ENCODE measurements around the gene ATRIP.

DNA sequence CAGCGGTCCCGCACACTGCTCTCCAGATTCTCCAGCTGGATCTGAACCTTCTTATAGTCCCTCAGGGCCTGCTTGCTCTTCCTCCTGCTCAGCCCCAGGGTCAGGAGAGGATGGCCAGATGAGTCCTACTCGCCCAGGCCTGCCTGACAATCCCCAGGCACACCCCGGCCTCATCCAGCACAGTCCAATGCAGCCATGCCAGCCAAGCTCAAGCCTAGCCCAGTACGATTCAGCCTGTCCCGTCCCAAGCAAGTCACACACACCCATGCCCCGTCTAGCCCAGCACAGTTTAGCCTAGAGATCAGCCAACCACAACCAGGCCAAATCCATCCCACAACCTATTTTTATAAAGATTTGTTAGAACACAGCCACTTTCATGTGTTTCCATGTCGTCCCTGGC lies 33.5 kb upstream of the ATRIP start:
- TF ChIP-seq, protein P1, sequence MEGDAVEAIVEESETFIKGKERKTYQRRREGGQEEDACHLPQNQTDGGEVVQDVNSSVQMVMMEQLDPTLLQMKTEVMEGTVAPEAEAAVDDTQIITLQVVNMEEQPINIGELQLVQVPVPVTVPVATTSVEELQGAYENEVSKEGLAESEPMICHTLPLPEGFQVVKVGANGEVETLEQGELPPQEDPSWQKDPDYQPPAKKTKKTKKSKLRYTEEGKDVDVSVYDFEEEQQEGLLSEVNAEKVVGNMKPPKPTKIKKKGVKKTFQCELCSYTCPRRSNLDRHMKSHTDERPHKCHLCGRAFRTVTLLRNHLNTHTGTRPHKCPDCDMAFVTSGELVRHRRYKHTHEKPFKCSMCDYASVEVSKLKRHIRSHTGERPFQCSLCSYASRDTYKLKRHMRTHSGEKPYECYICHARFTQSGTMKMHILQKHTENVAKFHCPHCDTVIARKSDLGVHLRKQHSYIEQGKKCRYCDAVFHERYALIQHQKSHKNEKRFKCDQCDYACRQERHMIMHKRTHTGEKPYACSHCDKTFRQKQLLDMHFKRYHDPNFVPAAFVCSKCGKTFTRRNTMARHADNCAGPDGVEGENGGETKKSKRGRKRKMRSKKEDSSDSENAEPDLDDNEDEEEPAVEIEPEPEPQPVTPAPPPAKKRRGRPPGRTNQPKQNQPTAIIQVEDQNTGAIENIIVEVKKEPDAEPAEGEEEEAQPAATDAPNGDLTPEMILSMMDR (IDR thresholded peaks at IDR 0.05), result no peak
- TF ChIP-seq EZH2 (IDR thresholded peaks at IDR 0.05), result no peak
- TF ChIP-seq EZH2phosphoT487 (IDR thresholded peaks at IDR 0.05), result no peak
